GM18508 (cell line): ENCODE data around the gene RERE.

Experiments
- ATAC-seq: cut with Tn5 transposase; IDR thresholded peaks from one replicate; pipeline ENCODE4 v1.9.1; 2021; ENCODE audit warnings: moderate number of reproducible peaks; ENCODE audit not compliant: insufficient read depth, unreplicated experiment

RERE gene

GRCh38 chr1:8365661-8366362 lies 451.6 kb downstream of the RERE start:
- ATAC-seq, result no peak

GRCh38 chr1:8364528-8365442 lies 452.7 kb downstream of the RERE start:
- ATAC-seq, result no peak

- no peak for ATAC-seq
Measured at GRCh38 chr1:8363767-8364301, 453.6 kb downstream of the RERE start.

GRCh38 chr1:8363186-8363766 lies 454.2 kb downstream of the RERE start:
- no peak for ATAC-seq

DNA sequence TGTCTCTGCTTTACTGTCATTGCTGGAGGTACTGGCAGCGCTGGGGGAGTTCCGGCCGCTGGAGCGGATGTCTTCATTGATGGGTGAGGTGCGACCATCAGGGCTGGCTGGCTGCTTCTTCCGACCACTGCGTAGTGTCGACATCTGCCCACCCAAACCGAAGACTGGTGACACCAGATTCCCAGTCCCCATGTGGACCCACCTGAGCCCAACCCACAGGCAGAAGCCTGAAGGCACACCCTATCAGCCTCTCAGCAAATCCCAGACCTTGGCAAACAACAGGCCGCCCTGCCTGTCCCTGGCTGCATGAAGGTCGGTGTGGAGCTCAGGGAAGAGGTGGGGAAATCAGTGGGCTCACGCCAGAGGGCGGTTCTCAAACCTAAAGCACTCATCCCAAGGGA lies 454.7 kb downstream of the RERE start:
- no peak for ATAC-seq

DNA sequence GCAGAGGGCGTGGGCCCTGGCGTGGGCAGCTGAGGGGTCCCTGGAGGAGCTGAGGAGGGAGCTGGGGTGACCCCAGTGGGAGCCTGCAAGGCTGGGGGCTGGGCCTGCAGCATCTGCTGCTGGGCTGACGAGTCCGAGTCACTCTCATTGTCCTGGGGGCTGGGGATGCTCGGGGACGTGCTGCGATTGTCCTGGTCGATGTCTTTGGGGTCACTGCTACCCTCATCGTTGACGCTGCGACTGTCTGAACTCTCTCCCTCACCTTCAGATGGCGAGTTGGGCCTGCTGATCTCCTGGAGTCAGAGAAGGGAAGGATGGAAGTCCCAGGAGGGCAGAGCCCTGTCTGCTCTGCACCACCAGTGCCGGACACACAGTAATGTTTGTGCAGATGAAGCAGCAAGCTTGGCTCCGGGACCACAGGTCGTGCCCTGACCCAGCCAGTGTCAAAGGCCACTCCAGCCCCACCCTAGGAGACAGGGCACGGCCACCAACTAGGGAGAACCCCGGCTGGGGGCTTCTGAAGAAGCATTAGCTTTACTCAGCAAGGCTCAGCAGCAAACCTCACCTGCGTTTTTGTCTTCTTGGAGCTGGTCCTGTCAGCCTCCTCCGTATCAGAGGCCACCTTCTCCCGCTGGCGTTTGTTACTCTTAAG lies 456.1 kb downstream of the RERE start:
- no peak for ATAC-seq

- no peak for ATAC-seq
Measured at GRCh38 chr1:8360493-8361197, 456.8 kb downstream of the RERE start.

DNA sequence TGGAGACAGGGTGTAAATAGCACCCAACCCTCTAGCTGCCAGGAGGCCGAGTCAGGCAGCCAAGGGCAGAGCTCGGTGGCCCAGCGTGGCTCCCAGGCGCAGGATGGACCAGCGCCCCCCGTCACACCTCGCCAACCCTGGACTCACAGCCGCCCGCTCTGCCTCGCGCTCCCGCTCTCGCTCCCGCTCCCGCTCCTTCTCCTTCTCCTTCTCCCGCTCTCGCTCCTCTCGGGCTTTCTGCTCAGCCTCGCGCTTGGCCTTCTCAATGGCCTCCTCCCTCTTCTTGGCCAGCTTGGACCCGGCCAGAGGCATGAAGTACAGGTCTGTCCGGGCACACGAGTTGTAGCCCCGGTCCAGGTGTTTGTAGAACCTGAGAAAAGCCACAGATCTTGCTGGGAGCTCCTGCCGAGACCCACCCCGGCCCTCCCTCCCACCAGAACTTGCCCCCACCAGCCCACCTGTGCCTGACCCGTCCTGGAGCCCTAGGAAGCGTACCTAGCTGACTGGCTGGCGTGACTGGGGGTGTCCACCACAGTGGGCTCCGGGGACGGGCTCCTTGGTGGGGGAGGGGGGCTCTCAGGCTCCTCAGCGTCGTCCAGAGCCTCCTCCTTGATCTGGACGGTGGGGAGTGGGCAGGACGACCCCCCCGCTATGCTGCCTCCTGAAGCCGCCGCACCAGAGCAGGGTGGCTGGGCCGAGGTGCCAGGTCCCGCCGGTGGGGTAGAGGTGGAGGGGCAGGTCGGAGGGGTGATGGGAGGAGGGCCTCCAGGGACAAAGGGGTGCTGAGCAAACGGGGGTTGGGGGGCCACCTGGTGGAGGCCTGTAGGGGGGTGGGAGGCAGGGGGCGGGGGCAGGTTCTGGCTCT lies 457.6 kb downstream of the RERE start:
- no peak for ATAC-seq

GRCh38 chr1:8358897-8359616 lies 458.4 kb downstream of the RERE start:
- ATAC-seq, result no peak

DNA sequence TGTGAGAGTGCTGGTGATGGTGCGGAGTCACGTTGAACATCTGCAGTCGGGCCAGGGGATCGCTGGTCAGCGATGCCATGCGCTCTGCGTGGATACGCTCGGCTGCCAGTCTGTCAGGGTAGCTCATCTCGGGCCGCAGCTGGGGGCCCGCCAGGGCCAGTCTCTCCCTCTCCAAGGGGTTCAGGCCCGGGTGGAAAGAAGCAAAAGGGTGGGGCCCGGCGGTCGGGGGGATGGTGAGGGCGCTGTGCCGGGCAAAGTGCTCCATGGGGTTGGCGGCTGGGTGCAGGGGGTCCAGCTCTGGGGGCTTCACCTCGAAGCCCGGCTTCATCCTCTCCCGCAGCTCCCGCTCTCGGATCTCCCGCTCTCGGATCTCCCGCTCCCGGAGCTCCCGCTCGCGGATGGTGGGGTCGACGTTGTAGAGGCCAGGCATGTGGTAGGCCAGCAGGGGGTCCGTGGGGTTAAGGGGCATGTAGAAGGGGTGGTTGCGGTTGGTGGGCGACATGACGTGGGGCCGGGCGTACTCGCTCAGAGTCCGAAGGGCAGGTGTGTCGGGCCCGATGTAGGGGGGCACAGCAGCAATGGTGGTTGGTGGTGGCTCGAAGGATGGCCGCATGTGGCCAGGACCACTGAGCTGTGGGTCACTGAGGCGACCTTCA lies 459.1 kb downstream of the RERE start:
- no peak for ATAC-seq

DNA sequence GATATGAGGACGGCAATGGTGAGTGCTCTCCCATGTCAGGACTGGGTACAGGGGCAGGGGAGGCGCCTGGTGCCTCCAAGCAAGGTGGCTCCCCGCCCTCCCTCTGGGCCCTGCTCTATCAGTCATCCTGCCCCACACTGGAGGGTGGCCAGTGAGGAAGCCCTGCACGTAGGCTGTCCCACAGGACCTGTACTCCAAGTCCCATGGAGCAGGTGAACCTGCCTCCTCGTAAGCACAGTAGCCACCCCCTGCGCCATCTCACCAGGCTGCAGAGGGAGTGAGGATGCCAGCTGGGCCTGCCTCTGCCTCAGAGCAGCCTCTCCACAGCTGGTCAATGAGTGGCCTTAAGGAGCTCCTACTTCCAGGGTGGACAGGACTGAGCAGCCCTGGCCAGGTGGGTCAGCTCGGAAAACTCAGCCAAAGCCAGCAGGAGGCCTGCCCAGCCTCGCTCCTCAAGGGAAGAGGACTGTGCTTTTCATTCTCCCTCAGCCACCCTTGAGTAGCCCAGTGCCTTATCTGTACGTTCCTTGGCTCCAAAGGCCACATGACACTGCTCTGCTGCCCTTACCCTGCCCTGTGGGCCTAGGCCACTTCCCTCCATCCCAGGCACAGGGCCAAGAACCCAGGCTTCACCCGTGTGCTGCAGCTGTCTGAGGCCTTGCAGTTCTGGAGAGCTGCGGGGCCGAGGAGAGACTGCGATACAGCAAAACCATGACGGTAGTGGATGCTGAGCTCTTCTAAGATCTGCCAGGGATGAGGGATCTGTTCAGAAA lies 459.9 kb downstream of the RERE start:
- no peak for ATAC-seq

- ATAC-seq, result no peak
Measured at GRCh38 chr1:8356256-8357209, 460.9 kb downstream of the RERE start.

- no peak for ATAC-seq
Measured at GRCh38 chr1:8355439-8356255, 461.8 kb downstream of the RERE start.

DNA sequence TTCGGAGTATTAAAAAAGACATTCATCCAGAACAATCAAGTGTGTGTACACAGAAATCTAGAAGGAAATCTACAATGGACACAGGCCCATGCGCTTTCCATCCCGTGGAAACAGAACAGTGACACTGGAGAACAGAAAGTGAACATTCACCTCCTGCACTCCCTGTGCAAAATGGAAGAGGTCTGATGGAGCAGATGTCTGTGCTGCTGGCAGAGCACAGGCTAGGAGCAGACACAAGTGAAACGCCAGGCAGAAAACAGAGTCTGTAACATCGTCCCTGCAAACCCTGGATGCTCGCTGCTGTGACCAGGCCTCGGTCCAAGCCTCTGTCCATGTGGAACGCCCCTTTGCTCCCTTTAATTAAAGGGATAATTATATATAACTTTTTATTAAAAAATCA lies 463.4 kb downstream of the RERE start:
- ATAC-seq, result no peak
